Lower lobe of right lung (tissue), 2 donors: ENCODE results near the gene SMARCA4. TPM values are rescaled to one million over a fixed set of nuclear protein-coding genes. Genes with fewer than 3 reads are reported as not detected.
A peak's percentile ranks its signal among the peaks of the same experiment; 100 is the strongest.

Experiments
- ATAC-seq, 2 donors: fragments of 200-7000 bp; cut with Tn5 transposase; one replicate each; pipeline ENCODE4 v1.9.1; 2020 to 2022; ENCODE audit warnings: mild to moderate bottlenecking in 2 of 2, moderate library complexity in 2 of 2
- DNase-seq: peaks from one replicate; pipeline ENCODE4 v3.0.0-alpha.2; 2020
- H3K27ac ChIP-seq: fragments of 200-600 bp; one replicate; pipeline ENCODE4 v1.8.0; 2022
- H3K27me3 ChIP-seq: fragments of 200-600 bp; one replicate; pipeline ENCODE4 v1.8.0; 2022; ENCODE audit warnings: low read depth
- H3K36me3 ChIP-seq: fragments of 200-600 bp; one replicate; pipeline ENCODE4 v1.8.0; 2022; ENCODE audit warnings: mild to moderate bottlenecking
- H3K4me1 ChIP-seq: fragments of 200-600 bp; one replicate; pipeline ENCODE4 v1.8.0; 2022
- H3K4me3 ChIP-seq: fragments of 200-600 bp; one replicate; pipeline ENCODE4 v1.8.0; 2022; ENCODE audit warnings: mild to moderate bottlenecking
- H3K9me3 ChIP-seq: fragments of 200-600 bp; one replicate; pipeline ENCODE4 v1.8.0; 2022
- intact Hi-C: fragments of 100-400 bp; cut with DNase I; formaldehyde crosslinking; loops from one replicate; pipeline ENCODE4 v1.11.0; 2022
- total RNA-seq: library from RNA; stranded (reverse); fragmentation: NEBNext Ultra II Directional; extraction: Animal tissue kit (Norgen Biotek cat#: 25700); gene quantifications from one replicate; pipeline ENCODE4 v1.2.1, GENCODE V29; 2021
- TF ChIP-seq, protein P1 (sequence below): fragments of 200-600 bp; IDR thresholded peaks from one replicate; pipeline ENCODE4 v1.8.0; 2022; ENCODE audit warnings: antibody characterized with exemption, mild to moderate bottlenecking
- donor health status: DM: no; HTN: yes; CAD: no; lungs with severe emphysema.

Gene SMARCA4
- total RNA-seq, 1 donor from 2014 or later: 85.0 TPM

DNA sequence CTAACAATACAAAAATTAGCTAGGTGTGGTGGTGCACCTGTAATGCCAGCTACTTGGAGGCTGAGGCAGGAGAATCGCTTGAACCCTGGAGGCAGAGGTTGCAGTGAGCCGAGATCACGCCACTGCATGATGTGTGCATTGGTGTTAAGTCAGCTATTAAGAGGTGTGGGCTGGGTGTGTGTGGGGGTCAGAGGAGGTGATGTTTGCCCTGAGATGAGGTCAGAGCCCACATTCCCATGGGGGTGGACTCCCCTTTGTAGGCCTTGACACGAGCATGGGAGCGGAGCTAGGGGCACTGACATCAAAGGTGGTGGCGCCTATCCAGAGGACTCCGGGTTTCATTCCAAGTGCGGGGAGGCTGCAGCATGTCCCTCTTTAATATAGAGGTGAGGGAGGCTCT lies 93.8 kb downstream of the SMARCA4 start:
- no peak for ATAC-seq
- Histone ChIP-seq H3K27ac (no peak overlapping the region), H3K9me3 (no peaks in the 10 kb centered on the region), H3K4me3 (no peak overlapping the region), H3K36me3 (peaks cover 49% of the 10 kb centered on the region), H3K4me1 (peaks cover 13% of the 10 kb centered on the region), H3K27me3 (no peaks in the 10 kb centered on the region)
- TF ChIP-seq, protein P1, sequence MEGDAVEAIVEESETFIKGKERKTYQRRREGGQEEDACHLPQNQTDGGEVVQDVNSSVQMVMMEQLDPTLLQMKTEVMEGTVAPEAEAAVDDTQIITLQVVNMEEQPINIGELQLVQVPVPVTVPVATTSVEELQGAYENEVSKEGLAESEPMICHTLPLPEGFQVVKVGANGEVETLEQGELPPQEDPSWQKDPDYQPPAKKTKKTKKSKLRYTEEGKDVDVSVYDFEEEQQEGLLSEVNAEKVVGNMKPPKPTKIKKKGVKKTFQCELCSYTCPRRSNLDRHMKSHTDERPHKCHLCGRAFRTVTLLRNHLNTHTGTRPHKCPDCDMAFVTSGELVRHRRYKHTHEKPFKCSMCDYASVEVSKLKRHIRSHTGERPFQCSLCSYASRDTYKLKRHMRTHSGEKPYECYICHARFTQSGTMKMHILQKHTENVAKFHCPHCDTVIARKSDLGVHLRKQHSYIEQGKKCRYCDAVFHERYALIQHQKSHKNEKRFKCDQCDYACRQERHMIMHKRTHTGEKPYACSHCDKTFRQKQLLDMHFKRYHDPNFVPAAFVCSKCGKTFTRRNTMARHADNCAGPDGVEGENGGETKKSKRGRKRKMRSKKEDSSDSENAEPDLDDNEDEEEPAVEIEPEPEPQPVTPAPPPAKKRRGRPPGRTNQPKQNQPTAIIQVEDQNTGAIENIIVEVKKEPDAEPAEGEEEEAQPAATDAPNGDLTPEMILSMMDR: no peak
- no peak for DNase-seq
- intact Hi-C loops: no loop called here

DNA sequence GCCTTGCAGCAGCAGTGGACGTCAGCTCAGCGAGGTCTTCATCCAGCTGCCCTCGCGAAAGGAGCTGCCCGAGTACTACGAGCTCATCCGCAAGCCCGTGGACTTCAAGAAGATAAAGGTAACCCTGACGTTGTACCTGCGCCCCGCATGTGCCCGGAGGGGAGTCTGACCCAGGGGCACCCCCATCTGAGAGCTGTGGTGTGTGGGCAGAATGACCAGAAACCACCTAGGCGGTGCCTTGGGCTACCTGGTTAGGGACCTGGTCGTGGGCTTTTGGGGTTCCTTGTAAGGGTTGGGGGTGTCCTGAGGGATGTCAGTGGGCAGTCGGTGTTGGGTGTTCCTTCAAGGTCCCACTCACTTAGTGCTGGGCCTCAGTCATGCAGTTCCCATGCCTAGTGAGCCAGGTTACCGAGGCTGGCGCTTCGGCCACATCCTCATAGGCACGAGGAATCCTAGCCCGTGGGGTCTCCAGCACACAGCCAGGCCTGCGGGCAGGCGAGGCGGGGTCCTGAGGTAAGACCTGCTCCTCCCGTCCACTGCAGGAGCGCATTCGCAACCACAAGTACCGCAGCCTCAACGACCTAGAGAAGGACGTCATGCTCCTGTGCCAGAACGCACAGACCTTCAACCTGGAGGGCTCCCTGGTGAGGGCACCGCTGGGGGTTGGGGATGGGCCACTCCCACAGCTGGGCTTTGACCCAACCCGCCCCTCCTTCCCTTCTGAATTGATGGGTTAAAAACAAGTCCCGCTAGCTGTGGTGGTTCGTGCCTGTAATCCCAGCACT lies 97.6 kb downstream of the SMARCA4 start:
- ATAC-seq: peak in 1 of 2 donors; percentile 18
- Histone ChIP-seq H3K4me3 (no peak overlapping the region), H3K9me3 (no peaks in the 10 kb centered on the region), H3K4me1 (no peaks in the 10 kb centered on the region), H3K27ac (no peak overlapping the region), H3K27me3 (no peaks in the 10 kb centered on the region), H3K36me3 (peaks cover 82% of the 10 kb centered on the region)
- TF ChIP-seq, protein P1: no peak
- intact Hi-C loops: no loop called here
- DNase-seq: no peak

DNA sequence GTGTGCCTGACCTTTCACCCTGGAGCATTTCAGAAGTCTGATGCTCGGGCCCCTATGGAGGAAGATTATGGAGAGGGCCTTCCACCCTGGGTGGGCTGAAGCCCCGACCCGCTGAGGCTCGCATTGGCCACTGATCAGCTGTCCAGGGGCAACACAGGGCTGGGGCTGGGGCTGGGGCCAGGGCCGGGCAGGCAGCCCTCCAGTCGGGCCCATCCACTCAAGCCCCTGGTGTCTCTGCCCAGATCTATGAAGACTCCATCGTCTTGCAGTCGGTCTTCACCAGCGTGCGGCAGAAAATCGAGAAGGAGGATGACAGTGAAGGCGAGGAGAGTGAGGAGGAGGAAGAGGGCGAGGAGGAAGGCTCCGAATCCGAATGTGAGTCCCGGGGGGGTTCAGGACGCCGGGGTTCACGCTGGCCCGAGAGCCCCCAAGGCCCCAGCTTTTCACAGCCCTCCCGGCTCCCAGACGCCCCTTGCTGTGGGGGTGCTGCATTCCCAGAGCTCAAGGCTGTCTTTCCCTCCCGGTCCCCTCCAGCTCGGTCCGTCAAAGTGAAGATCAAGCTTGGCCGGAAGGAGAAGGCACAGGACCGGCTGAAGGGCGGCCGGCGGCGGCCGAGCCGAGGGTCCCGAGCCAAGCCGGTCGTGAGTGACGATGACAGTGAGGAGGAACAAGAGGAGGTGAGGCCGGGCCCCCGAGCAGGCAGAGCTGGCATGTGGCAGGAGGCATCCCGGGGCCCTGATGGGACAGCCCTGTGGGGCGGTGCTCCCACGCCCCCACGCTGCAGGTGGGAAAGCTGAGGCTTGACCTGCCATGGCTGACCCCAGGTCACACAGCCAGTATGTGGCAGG lies 98.9 kb downstream of the SMARCA4 start:
- Histone ChIP-seq H3K27ac (no peak overlapping the region), H3K4me3 (no peak overlapping the region), H3K36me3 (peaks cover 81% of the 10 kb centered on the region), H3K9me3 (no peaks in the 10 kb centered on the region), H3K27me3 (no peaks in the 10 kb centered on the region), H3K4me1 (no peaks in the 10 kb centered on the region)
- DNase-seq: no peak
- no peak for ATAC-seq
- TF ChIP-seq, protein P1: no peak
- intact Hi-C loops: no loop called here

DNA sequence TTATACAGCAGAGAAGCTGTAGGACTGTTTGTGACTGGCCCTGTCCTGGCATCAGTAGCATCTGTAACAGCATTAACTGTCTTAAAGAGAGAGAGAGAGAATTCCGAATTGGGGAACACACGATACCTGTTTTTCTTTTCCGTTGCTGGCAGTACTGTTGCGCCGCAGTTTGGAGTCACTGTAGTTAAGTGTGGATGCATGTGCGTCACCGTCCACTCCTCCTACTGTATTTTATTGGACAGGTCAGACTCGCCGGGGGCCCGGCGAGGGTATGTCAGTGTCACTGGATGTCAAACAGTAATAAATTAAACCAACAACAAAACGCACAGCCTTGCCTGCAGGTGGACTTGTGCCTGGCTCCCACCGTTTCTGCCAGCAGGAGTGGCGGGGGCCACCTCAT lies 101.1 kb downstream of the SMARCA4 start:
- intact Hi-C loops: no loop called here

DNA sequence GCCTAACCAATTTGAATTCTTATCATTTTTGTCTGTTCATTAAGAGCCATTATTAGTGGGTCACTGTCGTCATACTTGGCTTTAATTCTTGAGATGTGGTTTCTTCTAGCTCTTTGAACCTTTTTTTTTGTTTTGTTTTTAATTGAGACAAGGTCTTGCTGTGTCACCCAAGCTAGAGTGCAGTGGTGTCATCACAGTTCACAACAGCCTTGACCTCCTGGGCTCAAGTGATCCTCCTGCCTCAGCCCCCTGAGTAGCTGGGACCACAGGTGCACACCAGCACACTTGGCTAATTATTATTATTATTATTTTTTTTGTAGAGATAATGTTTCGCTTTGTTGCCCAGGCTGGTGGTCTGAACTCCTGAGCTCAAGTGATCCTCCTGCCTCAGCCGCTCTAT lies 102.6 kb downstream of the SMARCA4 start:
- H3K27ac ChIP-seq: no peak overlapping the region
- no peaks in the 10 kb centered on the region for H3K4me1 ChIP-seq
- ATAC-seq (peak in 1 of 2 donors; percentile 18), DNase-seq (no peak)
- no peaks in the 10 kb centered on the region for H3K27me3 ChIP-seq
- TF ChIP-seq, protein P1: no peak
- H3K4me3 ChIP-seq: no peak overlapping the region
- H3K9me3 ChIP-seq: no peaks in the 10 kb centered on the region
- intact Hi-C loops: no loop called here
- peaks cover 55% of the 10 kb centered on the region for H3K36me3 ChIP-seq

More for the DNA sequence above, 101.1 kb downstream of the SMARCA4 start:
- Histone ChIP-seq H3K36me3 (peaks cover 61% of the 10 kb centered on the region), H3K4me3 (no peak overlapping the region), H3K27ac (no peak overlapping the region), H3K4me1 (no peaks in the 10 kb centered on the region), H3K9me3 (no peaks in the 10 kb centered on the region), H3K27me3 (no peaks in the 10 kb centered on the region)
- TF ChIP-seq, protein P1: no peak
- DNase-seq: no peak
- ATAC-seq: no peak
